NCI-H526 (cell line): ENCODE measurements around the gene MERTK.
A peak's percentile ranks its signal among the peaks of the same experiment; 100 is the strongest.
"Not testable (repeated sequence)": the region's sequence is repeated elsewhere in the genome, so short reads cannot be mapped to it uniquely, and the experiment has no call there.

ENCODE experiments used
- DNase-seq, 2 experiments: peaks; one replicate each; lab custom pipeline; 2025; lab: John Stamatoyannopoulos, UW

The MERTK gene

GRCh38 chr2:112041460-112041859 lies 143.1 kb downstream of the MERTK start:
- not testable (repeated sequence) for DNase-seq

GRCh38 chr2:112045446-112046014 lies 147.1 kb downstream of the MERTK start:
- DNase-seq = no peak

- no peak for DNase-seq
Measured at GRCh38 chr2:112046231-112046630, 147.8 kb downstream of the MERTK start.

GRCh38 chr2:112047537-112048235 lies 149.3 kb downstream of the MERTK start:
- no peak for DNase-seq

DNA sequence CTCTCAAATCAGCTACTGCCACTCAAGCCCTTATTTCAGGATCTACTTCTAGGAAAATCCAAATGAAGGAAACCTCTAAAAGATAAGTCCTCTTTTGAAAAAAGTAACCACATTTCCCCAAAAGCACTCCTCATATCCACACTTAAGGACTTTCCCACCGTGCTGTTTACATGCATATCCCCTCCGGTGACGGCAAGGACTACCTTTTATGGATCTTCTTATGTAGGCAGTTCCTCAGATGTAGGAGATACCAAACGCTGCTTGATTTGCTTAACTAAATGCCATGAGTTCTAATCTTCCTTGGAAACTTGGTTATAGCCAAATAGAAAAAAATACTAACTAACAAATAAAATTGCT lies 149.8 kb downstream of the MERTK start:
- no peak for DNase-seq

GRCh38 chr2:112048887-112049286 lies 150.5 kb downstream of the MERTK start:
- peak; percentile 43 to 57 for DNase-seq

GRCh38 chr2:112050316-112050715 lies 151.9 kb downstream of the MERTK start:
- DNase-seq = no peak

- peak; percentile 89 to 99 for DNase-seq
Measured at GRCh38 chr2:112053917-112054846, 155.8 kb downstream of the MERTK start.

GRCh38 chr2:112054847-112055729 lies 156.7 kb downstream of the MERTK start, which contains the start of gene TMEM87B:
Gene TMEM87B, plus strand, starts transcription at chr2:112055269. Its CDS starts 323 bp downstream, at chr2:112055592.
- peak; percentile 89 to 96 for DNase-seq

- peak in 1 of 2 experiments; percentile 52 for DNase-seq
Measured at GRCh38 chr2:112055730-112056625, 157.6 kb downstream of the MERTK start.

DNA sequence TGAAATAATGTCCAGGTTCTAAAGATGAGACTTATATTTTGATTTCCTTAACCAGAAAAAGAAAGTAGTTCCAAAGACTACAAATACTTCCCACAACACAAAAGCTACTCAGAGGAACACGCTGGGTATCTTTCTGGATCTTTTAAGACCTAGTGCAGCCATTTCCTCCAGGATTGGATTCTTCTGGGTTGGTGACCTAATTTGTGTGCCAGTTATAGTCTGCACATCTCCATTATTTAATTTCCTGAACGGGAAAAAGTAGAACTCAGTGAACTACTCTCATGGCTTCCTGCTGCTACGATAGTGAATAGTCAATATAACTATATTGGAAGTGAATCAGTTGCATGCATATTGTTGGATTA lies 158.2 kb downstream of the MERTK start:
- no peak for DNase-seq

- DNase-seq = no peak
Measured at GRCh38 chr2:112059671-112060070, 161.3 kb downstream of the MERTK start.

DNA sequence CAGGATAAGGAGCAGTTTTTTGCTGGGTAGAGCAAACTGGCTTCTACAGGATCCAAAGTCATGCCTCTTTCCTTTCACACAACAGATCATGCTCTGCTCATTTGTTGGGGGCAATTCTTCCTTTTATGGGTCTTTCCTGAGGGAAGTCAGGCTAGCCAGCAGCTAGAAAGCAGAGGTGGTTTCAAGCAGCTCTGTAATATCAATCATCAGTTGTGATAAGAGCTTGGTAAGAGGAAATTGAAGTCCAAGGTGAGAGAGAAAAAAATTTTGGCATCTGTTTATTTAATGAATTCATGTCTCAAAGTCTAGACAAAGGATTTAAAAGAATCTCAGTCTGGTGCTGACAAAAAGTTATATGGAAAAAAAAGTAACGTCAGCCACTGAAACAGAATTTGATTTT lies 162.9 kb downstream of the MERTK start:
- DNase-seq = no peak

- DNase-seq = no peak
Measured at GRCh38 chr2:112061840-112062239, 163.4 kb downstream of the MERTK start.

DNA sequence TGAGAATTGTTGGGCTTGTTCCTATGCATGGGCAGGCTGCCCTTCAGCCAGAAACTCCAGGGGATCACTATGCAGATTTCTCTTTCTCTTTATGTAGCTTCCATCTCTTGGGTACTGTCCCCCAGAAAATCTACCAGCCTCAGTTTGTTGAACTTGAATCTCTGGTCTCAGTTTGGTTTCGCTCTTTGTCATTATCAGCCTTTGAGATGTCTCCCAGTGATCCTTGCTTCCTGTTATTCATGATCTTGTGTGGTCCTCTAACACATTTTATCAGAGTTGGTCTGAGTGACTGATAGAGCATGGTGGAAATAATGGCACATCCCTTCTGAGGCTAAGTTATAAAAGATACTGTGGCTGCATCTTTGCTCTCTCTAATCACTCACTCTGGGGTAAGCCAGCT lies 164.5 kb downstream of the MERTK start:
- DNase-seq = no peak

- DNase-seq = no peak
Measured at GRCh38 chr2:112065486-112065885, 167.1 kb downstream of the MERTK start.

DNA sequence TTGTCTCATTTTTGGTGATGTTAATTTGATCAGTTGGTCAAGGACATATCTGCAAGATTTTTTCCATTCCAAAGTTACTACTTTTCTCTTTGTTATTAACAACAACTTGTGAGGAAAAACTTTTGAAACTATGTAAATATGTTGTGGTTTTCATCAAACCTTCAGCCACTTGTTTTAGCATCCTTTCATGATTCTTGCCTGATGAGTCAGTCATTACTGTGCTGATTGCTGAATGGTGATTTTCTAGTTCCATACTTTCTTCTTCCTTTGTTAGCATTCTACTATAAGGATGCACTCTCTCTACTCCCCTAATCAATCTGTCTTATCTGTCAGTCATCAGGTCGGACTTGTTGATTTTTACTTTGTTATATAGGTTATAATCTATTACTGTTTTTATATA lies 167.6 kb downstream of the MERTK start:
- no peak for DNase-seq

DNA sequence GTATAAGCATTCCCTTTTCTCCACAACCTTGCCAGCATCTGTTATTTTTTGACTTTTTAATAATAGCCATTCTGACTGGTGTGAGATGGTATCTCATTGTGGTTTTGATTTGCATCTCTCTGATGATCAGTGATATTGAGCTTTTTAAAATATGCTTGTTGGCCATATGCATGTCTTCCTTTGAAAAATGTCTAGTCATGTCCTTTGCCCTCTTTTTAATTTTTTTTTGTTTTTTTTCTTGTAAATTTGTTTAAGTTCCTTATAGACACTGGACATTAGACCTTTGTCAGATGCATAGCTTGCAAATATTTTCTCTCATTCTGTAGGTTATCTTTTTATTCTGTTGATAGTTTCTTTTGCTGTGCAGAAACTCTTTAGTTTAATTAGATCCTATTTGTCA lies 171.4 kb downstream of the MERTK start:
- DNase-seq = not testable (repeated sequence)

DNA sequence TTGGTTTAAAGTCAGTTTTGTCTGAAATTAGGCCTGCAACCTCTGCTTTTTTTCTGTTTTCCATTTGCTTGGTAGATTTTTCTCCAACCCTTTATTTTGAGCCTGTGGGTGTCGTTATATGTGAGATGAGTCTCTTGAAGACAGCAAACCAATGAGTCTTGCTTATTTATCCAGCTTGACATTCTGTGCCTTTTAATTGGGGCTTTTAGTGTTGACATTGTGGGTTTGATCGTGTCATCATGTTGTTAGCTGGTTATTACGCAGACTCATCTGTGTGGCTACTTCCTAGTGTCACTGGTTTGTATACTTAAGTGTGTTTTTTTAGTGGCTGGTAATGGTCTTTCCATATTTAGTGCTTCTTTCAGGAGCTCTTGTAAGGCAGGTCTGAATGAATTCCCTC lies 175.5 kb downstream of the MERTK start:
- no peak for DNase-seq

DNA sequence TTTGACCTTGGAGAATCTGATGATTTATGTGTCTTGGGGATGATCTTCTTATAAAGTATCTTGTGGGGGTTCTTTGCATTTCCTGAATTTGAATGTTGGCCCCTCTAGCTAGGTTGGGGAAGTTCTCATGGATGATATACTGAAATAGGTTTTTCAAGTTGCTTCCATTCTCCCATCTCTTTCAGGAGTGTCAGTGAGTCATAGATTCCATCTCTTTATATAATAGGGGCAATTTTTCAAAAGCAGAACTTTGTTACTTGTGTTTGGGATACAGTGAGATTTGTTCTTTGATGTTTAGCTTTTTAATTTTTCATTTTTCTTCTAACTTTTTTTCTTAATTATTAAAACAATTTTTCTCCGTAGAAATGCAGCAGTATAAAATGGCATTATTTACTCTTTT lies 176.1 kb downstream of the MERTK start:
- no peak for DNase-seq
